Astrocyte of the spinal cord (primary cell): ENCODE measurements around the gene SORCS2.

Source experiments
- DNase-seq: peaks from one replicate; pipeline ENCODE4 v3.0.0; 2011; ENCODE audit warnings: low read depth, low spot score
- H3K4me3 ChIP-seq: 2 replicates; pipeline ENCODE4 v1.5.1; 2011; ENCODE audit warnings: low read depth, mild to moderate bottlenecking, low read length, moderate library complexity
- in situ Hi-C: cut with HindIII; loops from 2 replicates; pipeline ENCODE4 v1.10.0; 2017; ENCODE audit warnings: low sequenced_read_pairs
- TF ChIP-seq, protein P1 (sequence below): IDR thresholded peaks from 2 replicates; pipeline ENCODE4 v1.5.1; 2012; ENCODE audit warnings: low read depth, mild to moderate bottlenecking, low read length, inconsistent platforms

Gene SORCS2

DNA sequence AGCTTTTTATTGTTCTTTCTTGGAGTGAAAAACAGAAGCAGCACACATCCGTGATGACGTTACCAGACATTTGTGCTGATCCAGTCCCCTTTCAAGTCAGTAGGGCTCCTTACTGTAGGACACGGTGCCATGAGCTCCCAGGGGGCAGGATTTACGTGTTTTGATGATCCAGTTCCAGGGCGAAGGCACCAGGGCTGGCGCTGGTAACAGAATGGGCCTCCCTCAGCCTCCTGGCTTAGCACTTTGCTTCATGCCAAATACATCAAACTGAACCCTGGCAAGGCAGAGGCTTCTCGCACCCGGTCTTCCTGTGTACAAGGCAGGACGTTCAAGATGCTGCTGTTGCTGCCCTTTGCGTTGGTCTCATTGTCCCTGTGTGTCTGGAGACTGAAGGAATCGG, 309.0 kb downstream of the SORCS2 start:
- no peak overlapping the region for H3K4me3 ChIP-seq
- no peak for DNase-seq
- in situ Hi-C loops: no loop called here
- TF ChIP-seq, protein P1, sequence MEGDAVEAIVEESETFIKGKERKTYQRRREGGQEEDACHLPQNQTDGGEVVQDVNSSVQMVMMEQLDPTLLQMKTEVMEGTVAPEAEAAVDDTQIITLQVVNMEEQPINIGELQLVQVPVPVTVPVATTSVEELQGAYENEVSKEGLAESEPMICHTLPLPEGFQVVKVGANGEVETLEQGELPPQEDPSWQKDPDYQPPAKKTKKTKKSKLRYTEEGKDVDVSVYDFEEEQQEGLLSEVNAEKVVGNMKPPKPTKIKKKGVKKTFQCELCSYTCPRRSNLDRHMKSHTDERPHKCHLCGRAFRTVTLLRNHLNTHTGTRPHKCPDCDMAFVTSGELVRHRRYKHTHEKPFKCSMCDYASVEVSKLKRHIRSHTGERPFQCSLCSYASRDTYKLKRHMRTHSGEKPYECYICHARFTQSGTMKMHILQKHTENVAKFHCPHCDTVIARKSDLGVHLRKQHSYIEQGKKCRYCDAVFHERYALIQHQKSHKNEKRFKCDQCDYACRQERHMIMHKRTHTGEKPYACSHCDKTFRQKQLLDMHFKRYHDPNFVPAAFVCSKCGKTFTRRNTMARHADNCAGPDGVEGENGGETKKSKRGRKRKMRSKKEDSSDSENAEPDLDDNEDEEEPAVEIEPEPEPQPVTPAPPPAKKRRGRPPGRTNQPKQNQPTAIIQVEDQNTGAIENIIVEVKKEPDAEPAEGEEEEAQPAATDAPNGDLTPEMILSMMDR: no peak

DNA sequence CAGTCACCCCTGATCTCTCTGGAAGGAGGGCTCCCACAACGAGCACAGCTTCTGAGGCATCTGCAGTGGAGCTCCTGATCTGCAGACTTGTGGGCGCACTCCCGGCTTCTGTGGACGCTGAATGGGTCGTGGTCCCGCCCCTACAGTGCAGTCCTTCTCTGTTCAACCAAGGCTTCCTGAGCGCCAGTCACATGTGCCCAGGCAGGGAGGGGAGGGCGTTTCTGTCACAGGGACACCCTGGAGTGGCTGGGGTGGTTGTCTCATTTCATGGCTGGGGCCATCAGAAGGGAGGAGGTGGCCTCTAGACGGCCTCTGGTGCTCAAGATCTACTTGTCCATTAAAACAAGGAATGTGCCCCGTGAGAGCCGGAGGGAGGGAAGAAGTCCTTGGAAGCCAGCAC, 309.5 kb downstream of the SORCS2 start:
- TF ChIP-seq, protein P1: no peak
- DNase-seq: no peak
- no peak overlapping the region for H3K4me3 ChIP-seq
- in situ Hi-C loops: no loop called here

DNA sequence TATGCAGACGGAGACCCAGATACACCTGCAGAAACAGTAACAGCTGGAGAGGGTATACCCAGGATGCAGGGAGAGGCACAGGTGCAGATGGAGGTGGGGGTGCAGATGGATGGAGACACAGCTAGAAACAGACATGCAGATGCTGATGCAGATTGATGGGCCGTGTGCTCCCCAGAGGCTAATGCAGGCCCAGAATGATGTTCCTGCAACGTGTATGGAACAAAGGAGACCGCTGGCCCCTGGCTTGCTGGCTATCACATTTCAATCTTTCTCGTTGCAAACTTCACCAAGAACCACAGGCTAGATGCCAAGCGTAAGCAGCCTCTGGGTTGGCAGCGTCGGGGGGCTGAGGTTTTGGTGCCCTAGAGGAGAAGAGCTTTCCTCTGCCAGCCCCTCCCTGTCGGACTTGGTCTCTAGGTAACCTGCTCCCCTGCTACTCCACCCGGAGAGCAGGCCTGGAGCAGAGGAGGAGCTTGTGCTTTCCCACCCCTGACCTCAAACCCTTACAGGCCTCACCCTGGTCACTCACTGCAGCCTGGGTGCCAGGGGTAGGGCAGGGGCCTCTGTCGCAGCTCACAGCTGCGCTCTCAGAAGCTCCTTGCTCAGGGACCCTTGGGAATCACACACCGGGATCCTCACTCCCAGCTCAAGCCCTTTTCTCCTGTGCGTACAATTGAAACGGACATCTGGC, 311.4 kb downstream of the SORCS2 start:
- TF ChIP-seq, protein P1: no peak
- in situ Hi-C loops: no loop called here
- DNase-seq: no peak

DNA sequence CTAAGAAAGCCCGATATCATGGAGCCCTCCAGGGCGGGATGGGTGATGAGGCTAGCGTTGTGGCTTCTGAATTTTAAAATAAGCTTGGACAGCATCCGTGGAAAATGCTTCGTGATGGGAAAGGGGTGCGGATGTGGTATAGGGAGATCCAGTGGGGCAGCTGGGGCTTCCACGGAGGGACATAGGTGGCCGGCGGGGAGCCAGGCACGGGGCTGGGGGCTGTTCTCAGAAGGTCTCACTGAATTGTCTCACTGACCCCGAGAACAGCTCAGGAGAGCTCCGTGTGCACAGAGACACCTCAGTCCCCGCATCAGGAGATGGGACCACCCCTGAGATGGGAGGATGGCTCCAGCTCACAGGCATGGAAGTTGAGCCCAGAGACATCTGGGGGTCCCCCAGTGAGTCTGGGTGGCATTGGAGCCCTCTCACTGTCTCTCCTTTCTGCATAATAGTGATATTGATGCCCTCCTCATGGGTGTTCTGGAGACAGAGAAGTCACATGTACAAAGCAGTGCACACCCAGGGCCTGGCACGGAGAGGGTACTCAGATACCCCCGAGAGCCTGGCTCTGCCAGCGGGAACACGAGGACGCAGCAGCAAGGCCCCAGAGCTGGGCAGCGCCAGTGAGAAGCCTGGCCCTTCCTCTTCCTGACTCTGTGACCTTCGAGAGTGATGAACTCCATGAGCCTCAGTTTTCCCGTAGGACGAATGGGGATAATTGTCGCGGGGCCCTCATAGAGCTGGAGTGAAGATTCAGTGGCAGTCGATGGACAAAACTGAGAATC, 313.0 kb downstream of the SORCS2 start:
- DNase-seq: no peak
- in situ Hi-C loops: no loop called here
- no peak overlapping the region for H3K4me3 ChIP-seq
- TF ChIP-seq, protein P1: no peak

More for the DNA sequence above, 311.4 kb downstream of the SORCS2 start:
- no peak overlapping the region for H3K4me3 ChIP-seq

DNA sequence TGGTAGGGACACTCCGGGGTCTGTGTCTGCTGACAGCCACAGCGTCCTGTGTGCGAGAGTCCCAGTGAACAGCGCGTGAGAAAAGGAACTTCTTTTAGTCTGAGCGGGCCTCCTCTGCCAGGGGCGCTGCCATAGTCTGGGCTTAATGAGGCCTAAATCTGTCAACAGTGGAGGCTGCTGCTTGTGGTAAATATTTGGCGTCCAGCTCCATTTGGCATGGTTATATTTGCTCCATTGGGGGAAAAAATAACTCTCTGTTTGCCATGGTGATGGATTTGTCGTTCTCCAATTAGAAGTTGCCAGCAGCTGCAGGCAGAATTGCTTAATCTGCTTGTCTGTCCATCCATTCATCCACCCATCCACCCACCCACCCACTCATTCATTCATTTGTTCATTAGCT, 313.8 kb downstream of the SORCS2 start:
- in situ Hi-C loops: no loop called here
- no peak for DNase-seq
- H3K4me3 ChIP-seq: no peak overlapping the region
- TF ChIP-seq, protein P1: no peak

DNA sequence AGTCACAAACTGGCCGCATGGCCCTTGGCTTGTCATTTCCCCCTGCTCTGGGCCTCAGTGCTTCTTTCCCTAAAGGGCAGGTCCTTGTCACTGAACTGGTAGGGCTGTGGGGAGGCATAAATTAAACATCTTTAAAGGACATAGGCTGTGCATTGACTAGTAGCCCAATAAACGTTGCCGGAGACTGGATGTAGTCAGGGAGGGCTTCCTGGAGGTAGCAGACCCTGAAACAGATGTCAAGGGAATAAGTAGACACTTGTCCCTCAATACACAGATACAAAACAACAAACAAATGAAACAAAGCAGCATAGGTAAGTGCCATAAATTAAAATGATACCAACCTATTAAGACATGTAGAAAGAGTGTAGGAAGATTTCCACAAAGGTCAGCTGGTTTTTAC, 314.2 kb downstream of the SORCS2 start:
- no peak overlapping the region for H3K4me3 ChIP-seq
- in situ Hi-C loops: no loop called here
- DNase-seq: no peak
- TF ChIP-seq, protein P1: no peak
